Urothelium cell line (cell line): ENCODE measurements around the gene ASIC4.

Experiments used
- DNase-seq: peaks from one replicate; pipeline ENCODE4 v3.0.0; 2011; ENCODE audit warnings: low spot score, mixed read lengths
- FAIRE-seq: peaks from 2 replicates; lab custom pipeline; 2011; peaks lifted over from hg19 to GRCh38; lab: Jason Lieb, UNC

ASIC4 gene

GRCh38 chr2:219513787-219514186 is 495 bp upstream of the ASIC4 start:
- DNase-seq: no peak
- FAIRE-seq: no peak

- DNase-seq (no peak), FAIRE-seq (no peak)
Observed at GRCh38 chr2:219514836-219515235, 554 bp downstream of the ASIC4 start.

GRCh38 chr2:219515874-219516629 is 1.8 kb downstream of the ASIC4 start:
- FAIRE-seq: no peak

GRCh38 chr2:219516888-219517287 is 2.6 kb downstream of the ASIC4 start:
- DNase-seq: no peak
- no peak for FAIRE-seq

More at GRCh38 chr2:219515874-219516629, 1.8 kb downstream of the ASIC4 start:
- DNase-seq: no peak

- FAIRE-seq (no peak), DNase-seq (no peak)
Observed at GRCh38 chr2:219517954-219518778, 3.9 kb downstream of the ASIC4 start.

GRCh38 chr2:219519526-219519916 is 5.2 kb downstream of the ASIC4 start:
- DNase-seq (no peak), FAIRE-seq (no peak)

- no peak for FAIRE-seq
- DNase-seq: no peak
Observed at GRCh38 chr2:219520079-219520478, 5.8 kb downstream of the ASIC4 start.

- FAIRE-seq (peak; percentile 20), DNase-seq (peak; percentile 85)
Observed at GRCh38 chr2:219521066-219521880, 7.0 kb downstream of the ASIC4 start.

GRCh38 chr2:219522111-219523030 is 8.1 kb downstream of the ASIC4 start:
- DNase-seq (peak; percentile 37), FAIRE-seq (no peak)

GRCh38 chr2:219523031-219523671 is 8.9 kb downstream of the ASIC4 start:
- DNase-seq: no peak
- FAIRE-seq: no peak

GRCh38 chr2:219524817-219525216 is 10.5 kb downstream of the ASIC4 start:
- no peak for FAIRE-seq
- DNase-seq: no peak

- FAIRE-seq: no peak
Observed at GRCh38 chr2:219525533-219526232, 11.4 kb downstream of the ASIC4 start.

GRCh38 chr2:219526320-219527075 is 12.2 kb downstream of the ASIC4 start:
- FAIRE-seq: no peak
- no peak for DNase-seq

More at GRCh38 chr2:219525533-219526232, 11.4 kb downstream of the ASIC4 start:
- DNase-seq: no peak

GRCh38 chr2:219527076-219527394 is 12.8 kb downstream of the ASIC4 start:
- DNase-seq: no peak
- FAIRE-seq: no peak

- DNase-seq: no peak
- no peak for FAIRE-seq
Observed at GRCh38 chr2:219527472-219527871, 13.2 kb downstream of the ASIC4 start.

GRCh38 chr2:219530048-219530963 is 16.0 kb downstream of the ASIC4 start:
- peak; percentile 58 for FAIRE-seq
- peak; percentile 93 for DNase-seq

GRCh38 chr2:219531639-219532377 is 17.5 kb downstream of the ASIC4 start:
- FAIRE-seq: no peak
- DNase-seq: no peak
